HepG2 (cell line): Measurements from ENCODE around the gene AP2B1. TPM values are rescaled to one million over a fixed set of nuclear protein-coding genes. Genes with fewer than 3 reads are reported as not detected.
A peak's percentile ranks its signal among the peaks of the same experiment; 100 is the strongest.

Experiments
- AKNA ChIP-seq: sonication (generic); formaldehyde crosslinking; IDR thresholded peaks from 2 replicates; pipeline ENCODE4 v1.4.0; 2020; ENCODE audit warnings: missing genetic modification reagents, borderline replicate concordance
- E2F1 ChIP-seq: sonication (generic); formaldehyde crosslinking; IDR thresholded peaks from 2 replicates; pipeline ENCODE4 v1.5.0; 2020; ENCODE audit warnings: missing genetic modification reagents
- ELF4 ChIP-seq: sonication (generic); formaldehyde crosslinking; IDR thresholded peaks from 2 replicates; pipeline ENCODE4 v1.5.0; 2020; ENCODE audit warnings: missing genetic modification reagents, mild to moderate bottlenecking, moderate library complexity, borderline replicate concordance
- IKZF4 ChIP-seq: sonication (generic); formaldehyde crosslinking; IDR thresholded peaks from 2 replicates; pipeline ENCODE4 v1.5.1; 2020; ENCODE audit warnings: borderline replicate concordance, mild to moderate bottlenecking, low read depth, missing genetic modification reagents; ENCODE audit errors: not compliant biosample characterization
- NBN ChIP-seq: fragments of 450-650 bp; conservative IDR thresholded peaks from 2 replicates; pipeline ENCODE4 v1.6.1; 2017
- ZXDC ChIP-seq: sonication (generic); formaldehyde crosslinking; IDR thresholded peaks from 2 replicates; pipeline ENCODE4 v1.5.0; 2020; ENCODE audit warnings: mild to moderate bottlenecking, missing genetic modification reagents
- polyA plus RNA-seq, 8 experiments: library from polyadenylated mRNA; depleted of rRNA in 3 of 8; stranded (reverse) in 7 of 8; unstranded in 1 of 8; fragments of >200 nt; fragmentation: Illumina TruSeq in 4 of 8; extraction: Trizol in 4 of 8; gene quantifications; 2 replicates each; pipeline versions ENCODE4 v1.2.1 to v1.2.3, GENCODE V29; 2011 to 2016; ENCODE audit warnings: low read depth in 4 of 8, missing spikeins in 1 of 8, mixed read lengths in 1 of 8; ENCODE audit not compliant: insufficient read depth in 1 of 8
- total RNA-seq, 5 experiments: library from RNA; depleted of rRNA; stranded (reverse); fragments of >200 nt; fragmentation: Illumina TruSeq; extraction: Trizol; gene quantifications; 2 replicates each; pipeline ENCODE4 v1.2.3, GENCODE V29; 2016; ENCODE audit warnings: low read depth in 1 of 5
- TF ChIP-seq, protein P1 (sequence below): sonication (generic); formaldehyde crosslinking; IDR thresholded peaks from 2 replicates; pipeline ENCODE4 v1.5.0; 2020; ENCODE audit warnings: missing genetic modification reagents
- TF ChIP-seq, protein P2 (sequence below): sonication (generic); formaldehyde crosslinking; IDR thresholded peaks from 2 replicates; pipeline ENCODE4 v1.5.1; 2020; ENCODE audit warnings: mild to moderate bottlenecking, missing genetic modification reagents, moderate library complexity

The AP2B1 gene
- total and polyA plus RNA-seq, 2 of the 13 experiments (the other 11 are each of a cell fraction or from before 2014, with no cell fraction given) = 23.8 to 71.3 TPM

GRCh38 chr17:35764123-35764991 is 177.2 kb downstream of the AP2B1 start (continued):
- TF ChIP-seq ZXDC (CRISPR knock-in tag) (peak; percentile 42; the same call in 1 of the 2 replicates), E2F1 (0 out of 2 replicates have a peak, but pooled peaks have one; percentile 53), ELF4 (CRISPR knock-in tag) (no peak), NBN (no peak), AKNA (no peak), IKZF4 (CRISPR knock-in tag) (no peak)
- TF ChIP-seq, protein P1, sequence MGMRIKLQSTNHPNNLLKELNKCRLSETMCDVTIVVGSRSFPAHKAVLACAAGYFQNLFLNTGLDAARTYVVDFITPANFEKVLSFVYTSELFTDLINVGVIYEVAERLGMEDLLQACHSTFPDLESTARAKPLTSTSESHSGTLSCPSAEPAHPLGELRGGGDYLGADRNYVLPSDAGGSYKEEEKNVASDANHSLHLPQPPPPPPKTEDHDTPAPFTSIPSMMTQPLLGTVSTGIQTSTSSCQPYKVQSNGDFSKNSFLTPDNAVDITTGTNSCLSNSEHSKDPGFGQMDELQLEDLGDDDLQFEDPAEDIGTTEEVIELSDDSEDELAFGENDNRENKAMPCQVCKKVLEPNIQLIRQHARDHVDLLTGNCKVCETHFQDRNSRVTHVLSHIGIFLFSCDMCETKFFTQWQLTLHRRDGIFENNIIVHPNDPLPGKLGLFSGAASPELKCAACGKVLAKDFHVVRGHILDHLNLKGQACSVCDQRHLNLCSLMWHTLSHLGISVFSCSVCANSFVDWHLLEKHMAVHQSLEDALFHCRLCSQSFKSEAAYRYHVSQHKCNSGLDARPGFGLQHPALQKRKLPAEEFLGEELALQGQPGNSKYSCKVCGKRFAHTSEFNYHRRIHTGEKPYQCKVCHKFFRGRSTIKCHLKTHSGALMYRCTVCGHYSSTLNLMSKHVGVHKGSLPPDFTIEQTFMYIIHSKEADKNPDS (CRISPR knock-in tag) = peak; percentile 23; the same call in 1 of the 2 replicates
- TF ChIP-seq, protein P2, sequence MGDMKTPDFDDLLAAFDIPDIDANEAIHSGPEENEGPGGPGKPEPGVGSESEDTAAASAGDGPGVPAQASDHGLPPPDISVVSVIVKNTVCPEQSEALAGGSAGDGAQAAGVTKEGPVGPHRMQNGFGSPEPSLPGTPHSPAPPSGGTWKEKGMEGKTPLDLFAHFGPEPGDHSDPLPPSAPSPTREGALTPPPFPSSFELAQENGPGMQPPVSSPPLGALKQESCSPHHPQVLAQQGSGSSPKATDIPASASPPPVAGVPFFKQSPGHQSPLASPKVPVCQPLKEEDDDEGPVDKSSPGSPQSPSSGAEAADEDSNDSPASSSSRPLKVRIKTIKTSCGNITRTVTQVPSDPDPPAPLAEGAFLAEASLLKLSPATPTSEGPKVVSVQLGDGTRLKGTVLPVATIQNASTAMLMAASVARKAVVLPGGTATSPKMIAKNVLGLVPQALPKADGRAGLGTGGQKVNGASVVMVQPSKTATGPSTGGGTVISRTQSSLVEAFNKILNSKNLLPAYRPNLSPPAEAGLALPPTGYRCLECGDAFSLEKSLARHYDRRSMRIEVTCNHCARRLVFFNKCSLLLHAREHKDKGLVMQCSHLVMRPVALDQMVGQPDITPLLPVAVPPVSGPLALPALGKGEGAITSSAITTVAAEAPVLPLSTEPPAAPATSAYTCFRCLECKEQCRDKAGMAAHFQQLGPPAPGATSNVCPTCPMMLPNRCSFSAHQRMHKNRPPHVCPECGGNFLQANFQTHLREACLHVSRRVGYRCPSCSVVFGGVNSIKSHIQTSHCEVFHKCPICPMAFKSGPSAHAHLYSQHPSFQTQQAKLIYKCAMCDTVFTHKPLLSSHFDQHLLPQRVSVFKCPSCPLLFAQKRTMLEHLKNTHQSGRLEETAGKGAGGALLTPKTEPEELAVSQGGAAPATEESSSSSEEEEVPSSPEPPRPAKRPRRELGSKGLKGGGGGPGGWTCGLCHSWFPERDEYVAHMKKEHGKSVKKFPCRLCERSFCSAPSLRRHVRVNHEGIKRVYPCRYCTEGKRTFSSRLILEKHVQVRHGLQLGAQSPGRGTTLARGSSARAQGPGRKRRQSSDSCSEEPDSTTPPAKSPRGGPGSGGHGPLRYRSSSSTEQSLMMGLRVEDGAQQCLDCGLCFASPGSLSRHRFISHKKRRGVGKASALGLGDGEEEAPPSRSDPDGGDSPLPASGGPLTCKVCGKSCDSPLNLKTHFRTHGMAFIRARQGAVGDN (CRISPR knock-in tag) = peak; percentile 98
